ENCODE measurements around the gene PAMR1. TPM values are rescaled to one million over a fixed set of nuclear protein-coding genes. Genes with fewer than 3 reads are reported as not detected.

Gene PAMR1
- total and polyA plus RNA-seq, 9 of the 15 experiments (the other 6 are each of a cell fraction or from before 2014, with no cell fraction given) = not detected

- H4K20me1 ChIP-seq (replicated peaks; ENCODE audit: control insufficient read depth, insufficient read depth, low read length) = no peaks in the 10 kb centered on the region
- H3K4me1 ChIP-seq (replicated peaks in 1 of 2; ENCODE audit: control insufficient read depth in 2 of 2, insufficient read depth in 2 of 2, low read length in 2 of 2) = no peaks in the 10 kb centered on the region; a peak in 1 of 5 replicates
- no peak for TF ChIP-seq ETS1 (conservative IDR thresholded peaks at IDR 0.05; ENCODE audit: control insufficient read depth, low read depth, low read length)
- no peak for TF ChIP-seq FOXJ2 (tag; IDR thresholded peaks at IDR 0.05)
- TF ChIP-seq STAG1 (CRISPR knock-in tag; IDR thresholded peaks at IDR 0.05; ENCODE audit: borderline replicate concordance) = no peak
- TF ChIP-seq ZNF311 (CRISPR knock-in tag; IDR thresholded peaks at IDR 0.05) = no peak
- TF ChIP-seq ZNF324 (CRISPR knock-in tag; IDR thresholded peaks at IDR 0.05) = no peak
- no peak for TF ChIP-seq SNAPC5 (CRISPR knock-in tag; IDR thresholded peaks at IDR 0.05)
- no peak overlapping the region for H3K4me2 ChIP-seq (ENCODE audit: insufficient read depth, low read length)
- CTCF ChIA-PET (ENCODE audit: low intra/inter-chr PET ratio) = no interaction called here
- H3K9ac ChIP-seq (ENCODE audit: insufficient read depth in 1 of 2, low read depth in 2 of 2, low read length in 2 of 2) = no peak overlapping the region
- no peak for ATAC-seq
- H3K4me3 ChIP-seq = no peak overlapping the region
- H3K27me3 ChIP-seq (ENCODE audit: control insufficient read depth in 2 of 2, insufficient read depth in 2 of 2, low read length in 2 of 2) = peaks cover 0 to 2% of the 10 kb centered on the region in 2 experiments; a peak in 2 of 5 replicates
- H3K27ac ChIP-seq (ENCODE audit: extremely low read depth, low read depth, low read length) = no peak overlapping the region
- H3K79me2 ChIP-seq (ENCODE audit: control insufficient read depth, insufficient read depth, low read length) = no peaks in the 10 kb centered on the region
- no peaks in the 10 kb centered on the region for H3K9me3 ChIP-seq (replicated peaks; ENCODE audit: control insufficient read depth, insufficient read depth, low read depth, low read length)
- POLR2A ChIA-PET = interaction anchor here (1.6 kb wide), 1 partner anchor 11 kb away, joined by 5 read pairs; no protein-coding TSS in a partner anchor
- WGBS (ENCODE audit: insufficient coverage, low coverage, missing lambda C conversion rate) = 0% methylated on average over 1 of the region's 1 CpG
- H3K9me1 ChIP-seq (ENCODE audit: control insufficient read depth, insufficient read depth, low read length) = no peaks in the 10 kb centered on the region
- no peak for FAIRE-seq
- in situ Hi-C loops (cut with MboI) = no loop called here
- no peak overlapping the region for H2AFZ ChIP-seq (ENCODE audit: low read depth, low read length)
- H3K36me3 ChIP-seq (ENCODE audit: control insufficient read depth, insufficient read depth, low read length) = no peaks in the 10 kb centered on the region
- DNase-seq (ENCODE audit: extremely low read depth in 1 of 4, low spot score in 3 of 4) = no peak
- BruUV-seq (replicated peaks) = no TSS peak
- intact Hi-C loops (cut with micrococcal nuclease) = no loop called here
These were observed 65.9 kb downstream of the PAMR1 start for GRCh38 chr11:35459489-35459888.

All from K562 (cell line).